GM21423 (cell line): ENCODE data around the gene SLC16A14.

Experiments
- ATAC-seq: cut with Tn5 transposase; IDR thresholded peaks from one replicate; pipeline ENCODE4 v1.9.1; 2021; ENCODE audit warnings: mild to moderate bottlenecking, moderate library complexity; ENCODE audit not compliant: unreplicated experiment

SLC16A14 gene

GRCh38 chr2:230043025-230043424, 25.7 kb downstream of the SLC16A14 start:
- no peak for ATAC-seq

DNA sequence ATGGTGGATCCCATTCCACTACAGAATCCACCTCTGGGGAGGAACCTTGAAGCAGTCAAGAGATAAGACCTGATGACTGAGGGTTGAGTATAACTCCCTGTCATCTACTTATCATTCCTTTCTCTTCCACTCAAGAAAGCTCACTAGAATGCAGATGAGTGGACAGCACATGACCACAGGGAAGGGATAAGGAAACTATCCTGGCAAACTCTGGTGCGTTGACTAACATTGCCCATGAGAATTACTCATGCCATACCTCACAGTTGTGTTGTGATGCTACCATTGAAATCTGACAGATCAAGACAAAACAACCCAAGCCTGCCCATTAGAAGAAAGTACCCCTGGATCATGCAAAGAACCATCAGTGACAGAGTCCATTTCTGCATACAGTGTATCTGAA, 26.5 kb downstream of the SLC16A14 start:
- no peak for ATAC-seq

GRCh38 chr2:230023313-230023712, 45.4 kb downstream of the SLC16A14 start:
- ATAC-seq, result no peak

- ATAC-seq, result no peak
Measured at GRCh38 chr2:230019742-230020141, 49.0 kb downstream of the SLC16A14 start.

GRCh38 chr2:230018153-230018552, 50.6 kb downstream of the SLC16A14 start:
- no peak for ATAC-seq

DNA sequence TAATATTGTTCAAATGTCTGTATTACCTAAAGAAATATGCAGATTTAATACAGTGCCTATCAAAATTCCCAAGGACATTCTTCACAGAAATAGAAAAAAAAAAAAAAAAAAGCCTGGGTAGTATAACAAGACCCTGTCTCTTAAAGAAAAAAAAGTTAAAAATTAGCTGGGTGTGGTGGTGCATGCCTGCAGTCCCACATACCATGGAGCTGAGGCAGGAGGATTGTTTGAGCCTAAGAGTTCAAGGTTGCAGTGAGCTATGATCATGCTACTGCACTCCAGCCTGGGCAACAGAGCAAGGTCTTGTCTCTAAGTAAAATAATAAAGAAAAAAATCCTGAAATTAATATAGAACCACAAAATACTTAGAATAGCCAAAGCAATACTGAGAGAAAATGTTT, 51.9 kb downstream of the SLC16A14 start:
- ATAC-seq, result no peak

DNA sequence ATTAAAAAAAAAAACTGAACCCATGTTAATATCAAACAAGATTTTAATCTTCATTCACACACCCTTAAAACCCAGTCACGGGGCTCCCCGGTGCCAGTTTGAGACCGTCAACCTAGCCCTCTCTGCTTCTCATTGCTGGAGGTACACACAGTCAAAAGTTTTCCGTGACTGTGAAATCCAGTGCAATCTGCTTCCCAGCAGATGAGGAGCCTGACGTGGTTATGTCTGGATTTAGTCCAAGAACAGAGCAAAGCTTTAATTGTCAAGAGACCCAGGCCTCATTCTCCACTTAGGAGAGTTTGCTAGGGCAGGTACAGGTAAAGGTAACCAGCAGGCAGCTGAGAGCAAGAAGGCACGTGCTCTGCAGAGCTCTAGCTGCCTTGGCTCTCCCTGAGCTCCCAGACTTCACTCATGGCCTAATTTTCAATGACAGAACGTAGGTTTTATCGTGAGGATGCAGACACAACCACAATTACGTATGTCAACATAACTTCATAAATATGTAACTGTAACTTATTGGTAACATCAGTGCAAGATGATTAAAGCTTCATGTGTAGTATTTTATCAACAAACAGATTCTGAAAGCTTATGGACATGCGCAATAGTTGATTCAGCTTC, 56.3 kb downstream of the SLC16A14 start:
- ATAC-seq, result no peak

GRCh38 chr2:230011617-230012016, 57.1 kb downstream of the SLC16A14 start:
- no peak for ATAC-seq

GRCh38 chr2:230010501-230010900, 58.2 kb downstream of the SLC16A14 start:
- ATAC-seq, result no peak

DNA sequence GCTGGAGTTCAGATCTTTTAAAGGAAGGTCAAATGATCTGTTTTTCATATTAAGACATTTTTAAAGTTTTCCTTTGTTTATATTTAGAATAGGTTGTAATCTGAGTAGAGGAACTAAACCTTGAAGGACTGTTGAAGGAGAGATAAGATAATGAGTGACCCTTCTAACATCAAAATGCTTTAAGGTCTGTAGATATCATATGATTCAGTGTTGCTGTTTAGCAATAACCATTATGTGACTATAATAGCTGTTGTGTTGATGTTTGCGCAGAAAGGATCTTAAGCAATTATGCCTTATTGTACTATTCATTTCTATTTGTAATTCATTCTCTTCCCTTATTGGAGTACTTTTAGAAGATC, 60.0 kb downstream of the SLC16A14 start:
- ATAC-seq, result no peak

DNA sequence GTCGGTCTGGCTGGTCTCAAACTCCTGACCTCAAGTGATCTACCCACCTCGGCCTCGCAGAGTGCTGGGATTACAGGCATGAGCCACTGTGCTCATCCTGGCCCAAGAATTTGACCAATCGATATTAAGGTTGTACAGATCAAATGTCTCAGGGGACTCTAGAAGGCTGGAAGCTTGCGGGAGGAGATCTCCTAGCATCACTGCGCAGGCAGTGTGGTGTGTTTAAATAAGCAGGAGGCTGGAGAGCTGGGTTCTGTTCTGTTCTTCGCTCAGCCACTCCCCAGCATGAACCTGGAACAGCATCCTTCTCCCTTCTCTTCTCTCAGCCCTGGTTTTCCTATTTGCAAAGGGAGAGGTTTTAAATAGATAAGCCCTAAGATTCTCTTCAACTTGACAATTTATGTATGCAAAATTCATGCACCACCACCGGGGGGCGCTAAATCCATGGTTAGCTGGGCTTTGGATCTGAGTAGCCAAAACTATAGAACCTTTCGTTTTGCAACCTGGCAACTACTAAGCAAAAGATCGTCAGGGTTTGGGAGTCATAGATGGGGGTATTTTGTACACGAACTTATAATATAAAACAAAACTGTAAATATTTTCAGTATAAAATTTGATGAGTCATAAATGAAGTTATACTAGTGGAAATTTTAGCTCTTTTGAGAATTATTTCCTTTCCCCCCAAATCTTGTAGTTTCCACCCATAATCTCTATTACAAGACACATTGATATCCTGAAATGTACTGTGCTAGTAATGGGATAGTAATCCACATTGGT, 60.6 kb downstream of the SLC16A14 start:
- no peak for ATAC-seq

DNA sequence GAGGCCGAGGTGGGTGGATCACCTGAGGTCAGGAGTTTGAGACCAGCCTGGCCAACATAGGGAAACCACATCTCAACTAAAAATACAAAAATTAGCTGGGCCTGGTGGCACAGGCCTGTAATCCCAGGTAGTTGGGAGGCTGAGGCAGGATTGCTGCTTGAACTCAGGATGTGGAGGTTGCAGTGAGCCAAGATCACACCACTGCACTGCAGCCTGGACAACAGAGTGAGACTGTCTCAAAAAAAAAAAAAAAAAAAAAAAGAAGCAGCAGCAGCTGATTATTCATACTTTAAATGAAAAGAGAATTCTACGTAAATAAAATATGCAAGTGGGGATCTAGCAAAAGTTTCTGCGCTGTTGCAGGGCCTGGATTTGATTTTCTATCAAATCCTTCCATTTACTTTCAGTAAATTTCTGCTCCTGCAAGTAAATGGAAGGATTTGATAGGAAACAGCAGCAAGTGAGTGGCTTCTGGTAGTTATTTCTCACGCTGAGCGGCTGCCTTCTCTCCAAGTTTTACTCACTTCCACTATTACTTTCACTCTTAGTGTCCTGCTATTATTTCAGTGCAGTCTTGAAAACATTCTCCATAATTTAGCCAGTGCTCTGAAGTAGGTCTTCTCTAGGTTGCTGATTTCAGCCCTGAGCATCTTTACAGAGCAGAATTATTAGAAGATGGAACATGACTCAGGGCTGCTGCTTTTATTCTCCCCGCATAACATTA, 68.4 kb downstream of the SLC16A14 start:
- peak; percentile 94 for ATAC-seq

DNA sequence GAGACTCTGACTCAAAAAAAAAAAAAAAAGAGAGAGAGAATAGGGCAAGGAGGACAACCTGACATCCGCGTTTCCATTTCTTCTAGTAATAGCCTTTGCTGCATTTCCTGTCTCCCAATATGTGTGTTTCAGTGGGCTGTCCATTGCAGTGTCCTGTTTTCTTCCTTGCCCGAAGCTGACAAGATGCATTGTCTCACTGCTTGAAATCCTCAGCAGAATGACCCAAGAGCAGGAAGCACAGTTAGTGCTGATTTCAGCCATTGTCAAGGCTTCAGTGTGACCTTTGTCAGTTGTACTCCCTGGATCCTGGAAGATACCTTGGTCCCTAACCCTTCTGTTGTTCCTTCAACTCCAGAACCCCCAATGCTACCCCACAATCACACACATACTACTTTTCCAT, 71.2 kb downstream of the SLC16A14 start:
- ATAC-seq, result no peak

- no peak for ATAC-seq
Measured at GRCh38 chr2:229996320-229996719, 72.4 kb downstream of the SLC16A14 start.

DNA sequence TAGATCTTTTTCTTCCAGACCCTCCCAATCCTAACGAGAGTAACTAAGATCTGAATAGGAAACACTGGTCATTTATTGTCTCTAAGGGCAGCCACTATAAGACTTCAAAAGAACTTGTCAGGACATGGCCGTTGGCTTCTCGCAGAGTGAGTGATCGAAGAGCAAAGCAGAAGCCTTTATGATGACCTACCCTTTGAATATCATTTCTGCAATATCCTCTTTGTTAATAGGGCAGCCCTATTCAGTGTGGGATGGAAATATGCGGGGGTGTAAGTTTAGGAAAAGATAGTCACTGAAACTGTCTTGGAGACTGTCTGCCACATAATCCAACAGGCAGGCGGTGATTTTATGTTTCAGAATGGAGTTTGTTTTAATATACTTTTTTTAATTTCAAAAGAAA, 75.5 kb downstream of the SLC16A14 start:
- ATAC-seq, result no peak
